GM18870 (cell line): ENCODE measurements around the gene KRTAP12-4.
"Not testable (repeated sequence)": the region's sequence is repeated elsewhere in the genome, so short reads cannot be mapped to it uniquely, and the experiment has no call there.

Source experiments
- ATAC-seq: cut with Tn5 transposase; IDR thresholded peaks from one replicate; pipeline ENCODE4 v1.9.1; 2021; ENCODE audit warnings: moderate library complexity; ENCODE audit not compliant: unreplicated experiment

The KRTAP12-4 gene

DNA sequence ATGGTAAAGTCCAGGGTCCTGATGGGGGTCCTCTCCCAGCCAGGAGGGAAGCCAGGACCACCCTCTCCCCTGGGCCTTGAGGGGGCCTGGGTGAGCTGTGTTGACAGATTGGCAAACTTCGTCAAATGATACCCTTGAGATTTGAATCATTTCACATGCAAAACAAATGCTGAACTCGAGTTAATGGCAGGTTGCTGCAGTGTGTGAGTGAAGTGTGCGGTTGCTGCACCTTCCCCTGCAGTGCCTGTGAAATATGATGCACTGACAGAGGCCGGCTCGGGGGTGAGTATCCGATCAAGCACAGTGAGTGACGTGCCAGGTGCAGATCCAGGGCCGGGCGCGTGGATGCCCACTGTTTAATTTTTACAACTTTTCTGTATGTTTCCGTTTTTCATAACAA, 33.2 kb upstream of the KRTAP12-4 start:
- no peak for ATAC-seq

- no peak for ATAC-seq
These were observed 32.5 kb upstream of the KRTAP12-4 start for GRCh38 chr21:44686843-44687561.

GRCh38 chr21:44686000-44686781, 31.7 kb upstream of the KRTAP12-4 start:
- no peak for ATAC-seq

DNA sequence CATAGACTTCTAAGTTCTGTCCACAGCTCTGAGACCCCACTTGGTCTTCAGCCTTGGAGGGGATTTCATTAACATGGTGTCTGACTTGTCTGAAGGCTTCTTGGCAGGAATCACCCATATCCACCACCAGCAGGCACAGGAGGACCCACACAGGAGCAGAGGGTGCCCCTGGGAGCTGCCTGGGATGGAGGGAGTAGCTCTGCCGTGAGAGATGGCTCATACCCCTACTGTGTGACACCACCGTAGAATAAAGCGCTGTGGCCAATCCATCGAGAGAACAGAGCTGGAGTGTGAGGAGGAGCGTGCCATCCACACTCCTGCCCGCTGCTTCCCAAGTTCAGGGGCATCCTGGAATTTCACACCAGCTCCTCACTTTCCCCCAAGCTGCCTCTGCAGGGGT, 30.6 kb upstream of the KRTAP12-4 start:
- not testable (repeated sequence) for ATAC-seq

DNA sequence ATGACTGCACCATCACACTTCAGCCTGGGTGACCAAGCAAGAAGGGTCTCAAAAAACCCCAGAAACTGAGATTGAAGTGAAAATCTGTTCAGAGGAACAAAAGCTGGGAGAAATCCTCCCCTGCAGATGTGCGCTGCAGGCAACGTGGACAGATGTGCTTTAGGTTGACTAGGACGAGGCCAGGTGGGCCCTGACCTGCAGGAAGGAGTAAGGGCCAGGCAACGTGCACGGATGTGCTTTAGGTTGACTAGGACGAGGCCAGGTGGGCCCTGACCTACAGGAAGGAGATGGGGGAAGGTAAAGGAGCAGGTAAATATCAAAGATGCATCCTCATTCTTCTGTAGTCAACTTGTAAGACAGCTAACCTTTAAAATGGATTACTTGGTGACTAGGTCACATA, 30.0 kb upstream of the KRTAP12-4 start:
- no peak for ATAC-seq

- no peak for ATAC-seq
These were observed 29.6 kb upstream of the KRTAP12-4 start for GRCh38 chr21:44684077-44684476.

- ATAC-seq: no peak
These were observed 28.2 kb upstream of the KRTAP12-4 start for GRCh38 chr21:44682580-44683151.

GRCh38 chr21:44681861-44682579, 27.6 kb upstream of the KRTAP12-4 start, which contains the start of gene KRTAP12-1:
KRTAP12-1 (minus strand) TSS chr21:44682163; CDS start chr21:44682123, 40 bp downstream.
- ATAC-seq: no peak

DNA sequence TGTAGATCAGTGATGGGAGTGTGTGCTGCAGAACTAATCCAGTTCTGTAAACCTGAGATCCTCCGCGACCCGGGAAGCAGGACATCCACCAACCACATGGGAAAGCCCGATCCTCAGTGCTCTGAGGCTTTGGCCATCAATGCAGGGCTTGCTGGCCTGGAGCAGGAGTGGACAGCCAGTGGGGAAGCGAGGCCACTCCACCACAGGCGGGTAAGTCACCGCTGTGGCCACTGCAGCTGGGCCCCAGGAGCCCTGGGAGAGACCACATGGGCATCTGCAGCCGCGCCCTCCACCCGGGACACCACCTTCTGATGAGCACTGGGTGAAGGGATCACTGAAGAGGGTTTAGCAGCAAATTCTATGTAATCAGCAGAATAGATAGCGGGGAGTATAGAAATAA, 26.7 kb upstream of the KRTAP12-4 start:
- ATAC-seq: no peak

DNA sequence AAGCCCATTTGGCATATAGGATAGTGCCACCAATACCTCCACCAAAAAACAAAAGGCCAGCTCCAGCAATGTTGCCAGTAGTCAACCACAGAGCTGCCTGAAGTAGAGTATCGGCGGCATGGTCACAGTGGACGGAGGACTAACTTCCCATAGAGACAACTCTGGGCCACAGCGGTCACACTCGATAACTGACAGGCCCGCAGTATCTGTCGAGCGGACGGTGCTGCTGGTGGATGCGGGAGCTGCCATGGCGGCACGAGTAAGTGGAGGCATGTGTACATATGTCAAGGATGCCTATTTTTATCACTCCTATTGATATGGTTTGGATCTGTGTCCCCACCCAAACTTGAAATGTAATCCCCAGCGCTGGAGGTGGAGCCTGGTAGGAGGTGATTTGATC, 23.4 kb upstream of the KRTAP12-4 start:
- ATAC-seq: no peak

- no peak for ATAC-seq
These were observed 17.5 kb upstream of the KRTAP12-4 start for GRCh38 chr21:44671911-44672310.

DNA sequence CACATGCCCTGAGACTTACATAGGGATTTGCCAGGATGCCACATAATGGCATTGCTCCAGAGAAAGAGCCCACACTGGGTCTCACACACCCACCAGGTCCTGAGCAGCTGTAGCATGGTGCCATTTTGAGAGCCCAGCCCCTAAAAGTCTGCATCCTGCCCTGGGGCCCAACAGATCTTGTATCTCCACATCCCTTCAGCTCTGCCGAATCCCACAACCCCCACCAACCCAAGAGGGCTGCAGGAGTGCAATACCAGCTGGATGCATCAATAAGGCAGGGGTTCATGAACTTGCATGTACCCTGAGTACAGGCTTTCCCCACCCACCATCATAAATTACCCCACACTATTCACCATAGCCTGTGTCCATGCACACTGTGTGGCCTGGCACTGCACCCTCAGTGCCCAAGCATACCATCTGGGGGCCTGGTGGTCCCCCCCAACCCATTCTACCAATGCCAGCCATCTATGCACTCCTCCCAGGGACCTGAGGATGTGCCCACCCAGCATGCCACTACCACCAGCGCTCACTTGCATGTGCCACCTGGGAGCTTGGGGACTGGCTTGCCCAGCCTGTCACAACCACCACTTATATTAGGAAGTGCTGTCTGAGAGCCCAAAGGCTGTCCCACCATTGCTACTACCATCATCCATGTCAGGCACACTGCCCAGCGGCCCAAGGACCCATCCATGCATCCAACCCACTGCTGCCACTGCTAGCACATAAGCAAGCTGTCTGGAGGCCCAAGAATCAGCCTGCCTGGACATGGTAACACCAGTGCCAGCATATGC, 16.4 kb upstream of the KRTAP12-4 start:
- ATAC-seq: no peak

DNA sequence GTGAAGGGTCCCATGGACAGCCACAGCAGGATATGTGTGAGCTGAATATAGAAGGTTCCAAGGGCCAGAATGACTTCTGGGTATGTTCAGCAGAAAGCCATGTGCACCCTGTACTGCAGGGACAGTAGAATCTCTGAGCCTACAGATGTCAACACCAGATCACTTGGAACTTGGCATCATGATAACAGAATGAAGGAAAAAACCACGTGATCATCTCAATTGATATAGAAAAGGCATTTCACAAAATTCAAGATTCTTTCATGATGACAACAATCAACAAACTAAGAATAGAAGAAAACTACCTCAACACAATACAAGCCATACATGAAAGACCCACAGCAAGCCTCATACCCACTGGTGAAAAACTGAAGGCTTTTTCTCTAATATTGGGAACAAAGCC, 13.2 kb upstream of the KRTAP12-4 start:
- no peak for ATAC-seq

GRCh38 chr21:44666401-44667320, 12.2 kb upstream of the KRTAP12-4 start, which contains the start of gene KRTAP12-2:
KRTAP12-2 (minus strand) TSS chr21:44666927; CDS start chr21:44666886, 41 bp downstream.
- ATAC-seq: no peak

GRCh38 chr21:44664691-44665090, 10.2 kb upstream of the KRTAP12-4 start:
- ATAC-seq: no peak

GRCh38 chr21:44661567-44661966, 7.1 kb upstream of the KRTAP12-4 start:
- not testable (repeated sequence) for ATAC-seq

DNA sequence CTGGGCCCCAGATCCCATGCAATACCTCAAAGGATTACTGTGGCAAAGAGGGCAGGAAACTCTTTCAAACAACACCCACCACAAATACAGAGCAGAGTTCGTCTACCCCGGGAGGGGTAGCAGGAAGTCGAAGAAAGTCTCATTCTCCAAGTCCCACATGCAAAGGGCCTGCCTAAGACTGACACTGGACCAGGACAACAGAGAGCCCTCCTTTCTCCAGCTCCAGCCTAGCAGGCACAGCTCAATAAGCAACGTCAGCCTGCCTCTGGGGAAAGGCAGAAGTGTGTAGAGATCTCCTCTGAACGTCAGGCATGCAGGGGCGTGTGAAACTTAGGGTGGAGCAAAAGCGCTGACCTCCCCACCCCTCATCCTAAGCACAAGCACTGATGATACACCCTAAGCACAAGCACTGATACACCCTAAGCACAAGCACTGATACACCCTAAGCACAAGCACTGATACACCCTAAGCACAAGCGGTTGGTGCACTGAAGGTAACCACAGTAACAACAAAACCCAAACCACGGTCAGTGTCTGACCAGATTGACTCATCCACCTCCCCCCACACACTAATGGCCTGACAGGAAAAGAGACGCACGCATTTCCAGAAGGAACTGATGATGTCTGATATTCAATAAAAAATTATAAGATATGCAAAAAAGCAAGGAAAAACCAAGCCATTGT, 4.6 kb upstream of the KRTAP12-4 start:
- ATAC-seq: no peak

DNA sequence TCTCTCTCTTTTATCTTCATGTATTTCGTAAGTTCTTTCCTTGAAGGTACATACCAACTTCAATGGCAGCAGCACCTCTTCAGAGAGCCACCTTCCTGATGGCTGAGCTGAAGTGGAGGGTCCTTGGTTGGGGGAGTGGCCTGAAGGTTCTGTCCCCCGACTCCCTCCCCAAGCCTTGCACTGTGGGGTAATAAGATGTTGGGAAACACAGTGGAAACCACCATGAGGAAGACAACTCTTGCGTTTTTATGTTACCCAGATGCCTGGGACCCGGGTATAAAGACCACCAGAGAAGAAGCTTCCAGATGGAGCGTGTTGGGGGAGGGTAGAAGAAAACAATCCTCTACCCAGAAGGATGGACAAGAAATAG, 4.1 kb upstream of the KRTAP12-4 start:
- no peak for ATAC-seq
